ENCODE results near the gene DDX28.

DDX28 gene

GRCh38 chr16:67987460-67988160, 35.4 kb downstream of the DDX28 start:
- H3K4me3 ChIP-seq (ENCODE audit: low read length) = no peak overlapping the region
- no peak for TF ChIP-seq CTCF (conservative IDR thresholded peaks at IDR 0.05; ENCODE audit: low read depth, low read length)
- no peak for DNase-seq (ENCODE audit: low read depth)

- H3K4me3 ChIP-seq (ENCODE audit: low read length) = no peak overlapping the region
- TF ChIP-seq CTCF (conservative IDR thresholded peaks at IDR 0.05; ENCODE audit: low read depth, low read length) = no peak
- no peak for DNase-seq (ENCODE audit: low read depth)
These were observed 36.1 kb downstream of the DDX28 start for GRCh38 chr16:67986949-67987348.

GRCh38 chr16:67982011-67982696, 40.9 kb downstream of the DDX28 start:
- DNase-seq (ENCODE audit: low read depth) = no peak
- no peak overlapping the region for H3K4me3 ChIP-seq (ENCODE audit: low read length)
- TF ChIP-seq CTCF (conservative IDR thresholded peaks at IDR 0.05; ENCODE audit: low read depth, low read length) = no peak

- no peak within 1 kb of the TSS for H3K4me3 ChIP-seq (ENCODE audit: low read length)
- no peak for DNase-seq (ENCODE audit: low read depth)
- TF ChIP-seq CTCF (conservative IDR thresholded peaks at IDR 0.05; ENCODE audit: low read depth, low read length) = peak; percentile 42
These were observed 42.9 kb downstream of the DDX28 start, which contains the start of gene DPEP3 for GRCh38 chr16:67979955-67980678. TSS of gene DPEP3 (minus strand) at chr16:67980499. CDS start at chr16:67980380, 119 bp downstream.

- no peak overlapping the region for H3K4me3 ChIP-seq (ENCODE audit: low read length)
- no peak for TF ChIP-seq CTCF (conservative IDR thresholded peaks at IDR 0.05; ENCODE audit: low read depth, low read length)
- DNase-seq (ENCODE audit: low read depth) = no peak
These were observed 45.4 kb downstream of the DDX28 start for GRCh38 chr16:67977469-67978227.

DNA sequence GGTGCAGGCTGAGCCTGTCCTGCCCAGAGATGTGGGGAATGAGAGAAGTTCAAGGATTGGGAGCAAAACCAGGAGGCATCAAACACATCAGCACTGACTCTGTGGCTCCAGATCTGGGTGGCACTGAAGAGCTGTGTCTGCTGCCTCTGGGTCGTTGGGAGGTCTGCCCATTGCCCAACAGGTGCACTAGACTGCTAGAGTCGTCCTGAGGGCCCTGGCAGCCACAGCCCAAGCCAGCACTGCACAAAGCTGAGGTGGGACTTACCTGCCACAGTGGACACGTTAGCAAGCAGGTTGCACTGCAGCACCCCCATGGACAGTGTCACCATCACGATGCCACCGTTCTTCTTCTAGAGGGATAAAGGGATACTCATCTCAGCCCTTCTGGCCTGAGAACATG, 46.0 kb downstream of the DDX28 start:
- TF ChIP-seq CTCF (conservative IDR thresholded peaks at IDR 0.05; ENCODE audit: low read depth, low read length) = no peak
- no peak for DNase-seq (ENCODE audit: low read depth)
- no peak overlapping the region for H3K4me3 ChIP-seq (ENCODE audit: low read length)

Data from retinal pigment epithelial cell (primary cell).